ENCODE data around the gene DLK2. TPM values are rescaled to one million over a fixed set of nuclear protein-coding genes. Genes with fewer than 3 reads are reported as not detected.

The DLK2 gene
- total and polyA plus RNA-seq, 2 of the 13 experiments (the other 11 are each of a cell fraction or from before 2014, with no cell fraction given), result 1.2 to 3.8 TPM

DNA sequence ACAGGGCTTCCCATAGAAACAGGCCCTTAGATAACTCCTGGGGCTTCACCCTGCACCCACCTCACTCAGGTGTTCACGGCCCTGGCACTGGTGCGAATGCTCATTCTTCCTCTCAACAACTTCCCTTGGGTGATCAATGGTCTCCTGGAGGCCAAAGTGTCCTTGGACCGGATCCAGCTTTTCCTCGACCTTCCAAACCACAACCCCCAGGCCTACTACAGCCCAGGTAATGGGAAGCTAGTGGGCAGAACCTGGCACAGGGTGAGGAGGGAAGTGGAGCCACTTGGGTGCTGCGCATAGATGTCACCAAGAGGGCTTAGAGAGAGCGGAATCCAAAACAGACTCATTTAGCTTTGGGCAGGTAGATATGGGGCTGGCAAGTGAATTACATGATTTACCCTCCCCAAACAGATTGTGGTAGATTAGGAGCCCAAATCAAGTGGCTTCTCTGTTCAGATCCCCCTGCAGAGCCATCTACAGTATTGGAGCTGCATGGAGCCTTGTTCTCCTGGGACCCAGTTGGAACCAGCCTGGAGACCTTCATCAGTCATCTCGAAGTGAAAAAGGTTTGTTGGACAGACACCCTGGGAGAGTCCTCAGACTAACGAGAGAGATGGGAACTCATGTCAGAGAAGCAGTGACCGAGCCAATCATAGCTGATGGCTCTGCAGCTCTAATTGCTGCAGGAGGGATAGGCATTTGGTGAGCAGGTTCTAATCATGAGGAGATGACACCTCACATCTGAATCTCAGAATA is 19.5 kb downstream of the DLK2 start (continued):
- TF ChIP-seq, protein P1, sequence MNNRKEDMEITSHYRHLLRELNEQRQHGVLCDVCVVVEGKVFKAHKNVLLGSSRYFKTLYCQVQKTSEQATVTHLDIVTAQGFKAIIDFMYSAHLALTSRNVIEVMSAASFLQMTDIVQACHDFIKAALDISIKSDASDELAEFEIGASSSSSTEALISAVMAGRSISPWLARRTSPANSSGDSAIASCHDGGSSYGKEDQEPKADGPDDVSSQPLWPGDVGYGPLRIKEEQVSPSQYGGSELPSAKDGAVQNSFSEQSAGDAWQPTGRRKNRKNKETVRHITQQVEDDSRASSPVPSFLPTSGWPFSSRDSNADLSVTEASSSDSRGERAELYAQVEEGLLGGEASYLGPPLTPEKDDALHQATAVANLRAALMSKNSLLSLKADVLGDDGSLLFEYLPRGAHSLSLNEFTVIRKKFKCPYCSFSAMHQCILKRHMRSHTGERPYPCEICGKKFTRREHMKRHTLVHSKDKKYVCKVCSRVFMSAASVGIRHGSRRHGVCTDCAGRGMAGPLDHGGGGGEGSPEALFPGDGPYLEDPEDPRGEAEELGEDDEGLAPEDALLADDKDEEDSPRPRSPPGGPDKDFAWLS (CRISPR knock-in tag; IDR thresholded peaks at IDR 0.05; ENCODE audit: borderline replicate concordance), result 0 out of 2 replicates have a peak, but pooled peaks have one; percentile 35
- TF ChIP-seq ZNF776 (CRISPR knock-in tag; IDR thresholded peaks at IDR 0.05), result peak; percentile 39; the same call in 1 of the 2 replicates
- TF ChIP-seq GPN1 (CRISPR knock-in tag; IDR thresholded peaks at IDR 0.05; ENCODE audit: borderline replicate concordance), result no peak
- TF ChIP-seq ZNF33B (CRISPR knock-in tag; IDR thresholded peaks at IDR 0.05), result 0 out of 2 replicates have a peak, but pooled peaks have one; percentile 27
- TF ChIP-seq, protein P2, sequence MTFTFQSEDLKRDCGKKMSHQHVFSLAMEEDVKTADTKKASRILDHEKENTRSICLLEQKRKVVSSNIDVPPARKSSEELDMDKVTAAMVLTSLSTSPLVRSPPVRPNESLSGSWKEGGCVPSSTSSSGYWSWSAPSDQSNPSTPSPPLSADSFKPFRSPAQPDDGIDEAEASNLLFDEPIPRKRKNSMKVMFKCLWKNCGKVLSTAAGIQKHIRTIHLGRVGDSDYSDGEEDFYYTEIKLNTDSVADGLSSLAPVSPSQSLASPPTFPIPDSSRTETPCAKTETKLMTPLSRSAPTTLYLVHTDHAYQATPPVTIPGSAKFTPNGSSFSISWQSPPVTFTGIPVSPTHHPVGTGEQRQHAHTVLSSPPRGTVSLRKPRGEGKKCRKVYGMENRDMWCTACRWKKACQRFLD (CRISPR knock-in tag; IDR thresholded peaks at IDR 0.05; ENCODE audit: borderline replicate concordance), result no peak
- TF ChIP-seq ZNF775 (CRISPR knock-in tag; IDR thresholded peaks at IDR 0.05; ENCODE audit: borderline replicate concordance), result no peak
- no peak for TF ChIP-seq DR1 (CRISPR knock-in tag; IDR thresholded peaks at IDR 0.05)
- TF ChIP-seq, protein P3, sequence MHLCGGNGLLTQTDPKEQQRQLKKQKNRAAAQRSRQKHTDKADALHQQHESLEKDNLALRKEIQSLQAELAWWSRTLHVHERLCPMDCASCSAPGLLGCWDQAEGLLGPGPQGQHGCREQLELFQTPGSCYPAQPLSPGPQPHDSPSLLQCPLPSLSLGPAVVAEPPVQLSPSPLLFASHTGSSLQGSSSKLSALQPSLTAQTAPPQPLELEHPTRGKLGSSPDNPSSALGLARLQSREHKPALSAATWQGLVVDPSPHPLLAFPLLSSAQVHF (CRISPR knock-in tag; IDR thresholded peaks at IDR 0.05), result no peak
- TF ChIP-seq NFIC (IDR thresholded peaks at IDR 0.05; ENCODE audit: low read length), result no peak
- TF ChIP-seq, protein P4, sequence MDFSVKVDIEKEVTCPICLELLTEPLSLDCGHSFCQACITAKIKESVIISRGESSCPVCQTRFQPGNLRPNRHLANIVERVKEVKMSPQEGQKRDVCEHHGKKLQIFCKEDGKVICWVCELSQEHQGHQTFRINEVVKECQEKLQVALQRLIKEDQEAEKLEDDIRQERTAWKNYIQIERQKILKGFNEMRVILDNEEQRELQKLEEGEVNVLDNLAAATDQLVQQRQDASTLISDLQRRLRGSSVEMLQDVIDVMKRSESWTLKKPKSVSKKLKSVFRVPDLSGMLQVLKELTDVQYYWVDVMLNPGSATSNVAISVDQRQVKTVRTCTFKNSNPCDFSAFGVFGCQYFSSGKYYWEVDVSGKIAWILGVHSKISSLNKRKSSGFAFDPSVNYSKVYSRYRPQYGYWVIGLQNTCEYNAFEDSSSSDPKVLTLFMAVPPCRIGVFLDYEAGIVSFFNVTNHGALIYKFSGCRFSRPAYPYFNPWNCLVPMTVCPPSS (IDR thresholded peaks at IDR 0.05), result no peak
- peak; percentile 11; the same call in 1 of the 2 replicates for TF ChIP-seq ZNF350 (CRISPR knock-in tag; IDR thresholded peaks at IDR 0.05; ENCODE audit: borderline replicate concordance, low read depth)
- TF ChIP-seq TMF1 (CRISPR knock-in tag; IDR thresholded peaks at IDR 0.05; ENCODE audit: low read depth), result no peak
- TF ChIP-seq MLLT10 (CRISPR knock-in tag; IDR thresholded peaks at IDR 0.05), result no peak
- TF ChIP-seq, protein P5, sequence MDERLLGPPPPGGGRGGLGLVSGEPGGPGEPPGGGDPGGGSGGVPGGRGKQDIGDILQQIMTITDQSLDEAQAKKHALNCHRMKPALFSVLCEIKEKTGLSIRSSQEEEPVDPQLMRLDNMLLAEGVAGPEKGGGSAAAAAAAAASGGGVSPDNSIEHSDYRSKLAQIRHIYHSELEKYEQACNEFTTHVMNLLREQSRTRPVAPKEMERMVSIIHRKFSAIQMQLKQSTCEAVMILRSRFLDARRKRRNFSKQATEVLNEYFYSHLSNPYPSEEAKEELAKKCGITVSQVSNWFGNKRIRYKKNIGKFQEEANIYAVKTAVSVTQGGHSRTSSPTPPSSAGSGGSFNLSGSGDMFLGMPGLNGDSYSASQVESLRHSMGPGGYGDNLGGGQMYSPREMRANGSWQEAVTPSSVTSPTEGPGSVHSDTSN (CRISPR knock-in tag; IDR thresholded peaks at IDR 0.05), result no peak
- TF ChIP-seq, protein P6, sequence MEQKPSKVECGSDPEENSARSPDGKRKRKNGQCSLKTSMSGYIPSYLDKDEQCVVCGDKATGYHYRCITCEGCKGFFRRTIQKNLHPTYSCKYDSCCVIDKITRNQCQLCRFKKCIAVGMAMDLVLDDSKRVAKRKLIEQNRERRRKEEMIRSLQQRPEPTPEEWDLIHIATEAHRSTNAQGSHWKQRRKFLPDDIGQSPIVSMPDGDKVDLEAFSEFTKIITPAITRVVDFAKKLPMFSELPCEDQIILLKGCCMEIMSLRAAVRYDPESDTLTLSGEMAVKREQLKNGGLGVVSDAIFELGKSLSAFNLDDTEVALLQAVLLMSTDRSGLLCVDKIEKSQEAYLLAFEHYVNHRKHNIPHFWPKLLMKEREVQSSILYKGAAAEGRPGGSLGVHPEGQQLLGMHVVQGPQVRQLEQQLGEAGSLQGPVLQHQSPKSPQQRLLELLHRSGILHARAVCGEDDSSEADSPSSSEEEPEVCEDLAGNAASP (CRISPR knock-in tag; IDR thresholded peaks at IDR 0.05; ENCODE audit: borderline replicate concordance), result no peak
- TF ChIP-seq SIN3A (IDR thresholded peaks at IDR 0.05; ENCODE audit: borderline replicate concordance, low read depth, low read length), result no peak
- TF ChIP-seq ZNF30 (CRISPR knock-in tag; IDR thresholded peaks at IDR 0.05), result no peak
- peak; percentile 38; the same call in 1 of the 2 replicates for TF ChIP-seq ZNF782 (CRISPR knock-in tag; IDR thresholded peaks at IDR 0.05; ENCODE audit: borderline replicate concordance)
- no peak for TF ChIP-seq ZNF562 (CRISPR knock-in tag; IDR thresholded peaks at IDR 0.05; ENCODE audit: borderline replicate concordance)
- TF ChIP-seq THAP11 (CRISPR knock-in tag; IDR thresholded peaks at IDR 0.05), result 0 out of 2 replicates have a peak, but pooled peaks have one; percentile 5
